A673 (cell line): Measurements from ENCODE around the gene EFS. TPM values are rescaled to one million over a fixed set of nuclear protein-coding genes. Genes with fewer than 3 reads are reported as not detected.

Experiments
- BruUV-seq: library from RNA; stranded (reverse); fragments of 400-500 nt; replicated peaks from 2 replicates; lab custom pipeline; 2021; lab: Mats Ljungman, UMichigan
- CTCF ChIA-PET: fragments of 300-600 bp; sonication (Branson Sonifier 250); formaldehyde crosslinking; loops from one replicate; lab custom pipeline; 2022; ENCODE audit warnings: antibody characterized with exemption; lab: Charles Lee
- POLR2A ChIA-PET: fragments of 300-600 bp; sonication (Branson Sonifier 250); formaldehyde crosslinking; loops from one replicate; lab custom pipeline; 2022; ENCODE audit warnings: antibody characterized with exemption; ENCODE audit not compliant: low non-redundant PET; lab: Charles Lee
- DNase-seq: peaks from one replicate; pipeline ENCODE4 v3.0.0-alpha.2; 2015; ENCODE audit warnings: low spot score
- H3K27ac ChIP-seq: fragments of 200-600 bp; sonication (generic); 2 replicates; pipeline ENCODE4 v1.5.1; 2016; ENCODE audit warnings: mixed run types, low read depth, mild to moderate bottlenecking, mixed read lengths, antibody characterized with exemption, low read length; ENCODE audit not compliant: poor library complexity, severe bottlenecking
- H3K27me3 ChIP-seq: fragments of 200-600 bp; sonication (generic); replicated peaks from 2 replicates; pipeline ENCODE4 v1.6.1; 2017; ENCODE audit warnings: mixed run types, low read depth, mild to moderate bottlenecking, mixed read lengths, antibody characterized with exemption, low read length; ENCODE audit not compliant: insufficient read depth, poor library complexity
- H3K36me3 ChIP-seq: fragments of 200-600 bp; sonication (generic); 2 replicates; pipeline ENCODE4 v1.6.1; 2016; ENCODE audit warnings: mixed run types, mild to moderate bottlenecking, mixed read lengths, antibody characterized with exemption, low read length; ENCODE audit not compliant: insufficient read depth, poor library complexity, severe bottlenecking
- H3K4me1 ChIP-seq: fragments of 200-600 bp; sonication (generic); 2 replicates; pipeline ENCODE4 v1.6.1; 2017; ENCODE audit warnings: mixed run types, mild to moderate bottlenecking, mixed read lengths, antibody characterized with exemption, low read length; ENCODE audit not compliant: insufficient read depth, poor library complexity, severe bottlenecking
- H3K4me3 ChIP-seq: fragments of 200-600 bp; sonication (generic); 2 replicates; pipeline ENCODE4 v1.5.1; 2016; ENCODE audit warnings: low read depth, mixed run types, mild to moderate bottlenecking, mixed read lengths, low read length; ENCODE audit not compliant: poor library complexity, severe bottlenecking
- H3K9me3 ChIP-seq: fragments of 200-600 bp; sonication (generic); 2 replicates; pipeline ENCODE4 v1.6.1; 2016; ENCODE audit warnings: mixed run types, low read depth, mild to moderate bottlenecking, mixed read lengths, antibody characterized with exemption, low read length; ENCODE audit not compliant: poor library complexity, severe bottlenecking
- CTCF ChIP-seq: fragments of 300-800, 200-600 bp; sonication (generic); conservative IDR thresholded peaks from 2 replicates; pipeline ENCODE4 v1.5.1; 2017; ENCODE audit warnings: low read depth, mild to moderate bottlenecking, antibody characterized with exemption, low read length, moderate library complexity, mixed read lengths
- EZH2 ChIP-seq: fragments of 200-600 bp; sonication (generic); IDR thresholded peaks from 2 replicates; pipeline ENCODE4 v1.6.1; 2017; ENCODE audit warnings: borderline replicate concordance, low read depth, mild to moderate bottlenecking, mixed read lengths, antibody characterized with exemption, low read length; ENCODE audit not compliant: poor library complexity, severe bottlenecking
- intact Hi-C: fragments of 100-400 bp; cut with micrococcal nuclease; formaldehyde crosslinking; loops from one replicate; pipeline ENCODE4 v1.10.0; 2022; ENCODE audit not compliant: unreplicated experiment
- total RNA-seq: library from RNA; stranded (reverse); gene quantifications from 2 replicates; pipeline ENCODE4 v1.2.3, GENCODE V29; 2021

The EFS gene
- total RNA-seq, 1 experiment from 2014 or later, result 55.9 TPM

- POLR2A ChIA-PET, result no interaction called here
These were observed 15.7 kb downstream of the EFS start for GRCh38 chr14:23349156-23349845.

GRCh38 chr14:23348297-23348655 is 16.7 kb downstream of the EFS start:
- H3K4me3 ChIP-seq, result no peak overlapping the region
- ChIA-PET POLR2A (no interaction called here), CTCF (no interaction called here)
- no peaks in the 10 kb centered on the region for H3K27me3 ChIP-seq
- no peaks in the 10 kb centered on the region for H3K9me3 ChIP-seq
- TF ChIP-seq CTCF (no peak), EZH2 (no peak)
- DNase-seq, result no peak
- BruUV-seq, result no TSS peak
- intact Hi-C loops, result no loop called here
- no peak overlapping the region for H3K27ac ChIP-seq
- H3K4me1 ChIP-seq, result peaks cover 5% of the 10 kb centered on the region
- H3K36me3 ChIP-seq, result no peaks in the 10 kb centered on the region

More at GRCh38 chr14:23349156-23349845, 15.7 kb downstream of the EFS start:
- no peak overlapping the region for H3K27ac ChIP-seq
- no peaks in the 10 kb centered on the region for H3K27me3 ChIP-seq
- DNase-seq, result no peak
- no peaks in the 10 kb centered on the region for H3K36me3 ChIP-seq
- no peak for TF ChIP-seq EZH2
- no peak for TF ChIP-seq CTCF
- H3K4me1 ChIP-seq, result peaks cover 5% of the 10 kb centered on the region
- H3K4me3 ChIP-seq, result no peak overlapping the region
- intact Hi-C loops, result no loop called here
- H3K9me3 ChIP-seq, result no peaks in the 10 kb centered on the region
- no TSS peak for BruUV-seq
- CTCF ChIA-PET, result no interaction called here

GRCh38 chr14:23347406-23348296 is 17.3 kb downstream of the EFS start:
- no peaks in the 10 kb centered on the region for H3K9me3 ChIP-seq
- no peak for DNase-seq
- H3K4me1 ChIP-seq, result peaks cover 5% of the 10 kb centered on the region
- BruUV-seq, result no TSS peak
- ChIA-PET POLR2A (no interaction called here), CTCF (no interaction called here)
- no peak for TF ChIP-seq EZH2
- no peak for TF ChIP-seq CTCF
- H3K27me3 ChIP-seq, result no peaks in the 10 kb centered on the region
- intact Hi-C loops, result no loop called here
- no peak overlapping the region for H3K27ac ChIP-seq
- H3K4me3 ChIP-seq, result no peak overlapping the region
- H3K36me3 ChIP-seq, result no peaks in the 10 kb centered on the region
